ENCODE data around the gene TIMM17B.

GRCh38 chrX:48939524-48940228 lies 42.1 kb upstream of the TIMM17B start:
- TF ChIP-seq CTCF (IDR thresholded peaks at IDR 0.05; ENCODE audit: poor library complexity) (no peak), EZH2phosphoT487 (IDR thresholded peaks at IDR 0.05; ENCODE audit: low read depth, severe bottlenecking, unreplicated experiment) (no peak)
